Kidney capillary endothelial cell (primary cell): ENCODE results near the gene TASL.
"Not testable (repeated sequence)": the region's sequence is repeated elsewhere in the genome, so short reads cannot be mapped to it uniquely, and the experiment has no call there.

ENCODE experiments used
- DNase-seq: peaks from one replicate; pipeline ENCODE4 v3.0.0-alpha.2; 2018; ENCODE audit warnings: low spot score

TASL gene

GRCh38 chrX:30577362-30577991 lies at the start of gene TASL:
TASL (minus strand) TSS chrX:30577766; CDS start chrX:30560355, 17,411 bp downstream.
- no peak for DNase-seq

GRCh38 chrX:30626402-30626801 lies 48.8 kb upstream of the TASL start:
- no peak for DNase-seq

- no peak for DNase-seq
Observed at GRCh38 chrX:30622361-30622760, 44.8 kb upstream of the TASL start.

GRCh38 chrX:30620980-30621618 lies 43.5 kb upstream of the TASL start:
- peak; percentile 19 for DNase-seq

GRCh38 chrX:30620125-30620524 lies 42.6 kb upstream of the TASL start:
- DNase-seq = no peak

- DNase-seq = no peak
Observed at GRCh38 chrX:30618160-30618765, 40.7 kb upstream of the TASL start.

GRCh38 chrX:30615229-30615628 lies 37.7 kb upstream of the TASL start:
- no peak for DNase-seq

- no peak for DNase-seq
Observed at GRCh38 chrX:30613721-30614120, 36.2 kb upstream of the TASL start.

GRCh38 chrX:30612250-30612655 lies 34.7 kb upstream of the TASL start:
- no peak for DNase-seq

- no peak for DNase-seq
Observed at GRCh38 chrX:30610026-30610425, 32.5 kb upstream of the TASL start.

GRCh38 chrX:30607155-30607554 lies 29.6 kb upstream of the TASL start:
- DNase-seq = no peak

- DNase-seq = not testable (repeated sequence)
Observed at GRCh38 chrX:30600269-30601176, 23.0 kb upstream of the TASL start.

- DNase-seq = no peak
Observed at GRCh38 chrX:30597216-30598012, 19.8 kb upstream of the TASL start.

GRCh38 chrX:30593440-30594200 lies 16.1 kb upstream of the TASL start:
- DNase-seq = no peak

- no peak for DNase-seq
Observed at GRCh38 chrX:30592831-30593230, 15.3 kb upstream of the TASL start.

GRCh38 chrX:30590368-30590767 lies 12.8 kb upstream of the TASL start:
- no peak for DNase-seq

- no peak for DNase-seq
Observed at GRCh38 chrX:30589146-30589888, 11.8 kb upstream of the TASL start.

- no peak for DNase-seq
Observed at GRCh38 chrX:30586516-30586915, 8.9 kb upstream of the TASL start.

- no peak for DNase-seq
Observed at GRCh38 chrX:30582664-30583063, 5.1 kb upstream of the TASL start.

GRCh38 chrX:30580641-30581040 lies 3.1 kb upstream of the TASL start:
- DNase-seq = no peak
